Parathyroid adenoma (tissue), 2 donors: ENCODE data around the gene EPAS1.

Experiments used
- H2AFZ ChIP-seq: fragments of 300-600 bp; sonication (generic); one replicate; pipeline ENCODE4 v1.7.0; 2017; ENCODE audit warnings: antibody characterized with exemption, mild to moderate bottlenecking
- H3K27ac ChIP-seq: fragments of 300-600 bp; sonication (generic); one replicate; pipeline ENCODE4 v1.7.0; 2017
- H3K27me3 ChIP-seq: fragments of 300-600 bp; sonication (generic); one replicate; pipeline ENCODE4 v1.7.0; 2017; ENCODE audit warnings: low read length; ENCODE audit not compliant: control insufficient read depth, insufficient read depth
- H3K36me3 ChIP-seq: fragments of 300-600 bp; sonication (generic); one replicate; pipeline ENCODE4 v1.7.0; 2017; ENCODE audit warnings: low read length; ENCODE audit not compliant: control insufficient read depth, insufficient read depth
- H3K4me1 ChIP-seq: fragments of 300-600 bp; sonication (generic); one replicate; pipeline ENCODE4 v1.7.0; 2017; ENCODE audit warnings: control low read depth
- H3K4me2 ChIP-seq: fragments of 300-600 bp; sonication (generic); one replicate; pipeline ENCODE4 v1.7.0; 2017; ENCODE audit warnings: low read length
- H3K4me3 ChIP-seq: fragments of 300-600 bp; sonication (generic); one replicate; pipeline ENCODE4 v1.7.0; 2017; ENCODE audit warnings: low read depth, low read length
- H3K79me2 ChIP-seq: fragments of 300-600 bp; sonication (generic); one replicate; pipeline ENCODE4 v1.7.0; 2017; ENCODE audit warnings: control low read depth
- H3K9ac ChIP-seq: fragments of 300-600 bp; sonication (generic); one replicate; pipeline ENCODE4 v1.7.0; 2017; ENCODE audit warnings: mild to moderate bottlenecking
- H3K9me3 ChIP-seq: fragments of 300-600 bp; sonication (generic); one replicate; pipeline ENCODE4 v1.7.0; 2017; ENCODE audit warnings: low read length; ENCODE audit not compliant: control insufficient read depth
- CTCF ChIP-seq: fragments of 300-600 bp; sonication (generic); IDR thresholded peaks from one replicate; pipeline ENCODE4 v1.7.0; 2017; ENCODE audit warnings: antibody characterized with exemption, mild to moderate bottlenecking
- donor health status: primary hyperparathyroidism.

Gene EPAS1

GRCh38 chr2:46309052-46309953 lies 12.1 kb downstream of the EPAS1 start:
- Histone ChIP-seq H3K9ac (no peak overlapping the region), H3K79me2 (peaks cover 43% of the 10 kb centered on the region), H3K4me2 (no peak overlapping the region), H3K27ac (no peak overlapping the region), H3K4me3 (no peak overlapping the region), H3K9me3 (no peaks in the 10 kb centered on the region), H3K36me3 (no peaks in the 10 kb centered on the region), H2AFZ (no peak overlapping the region), H3K27me3 (no peaks in the 10 kb centered on the region), H3K4me1 (peaks cover 29% of the 10 kb centered on the region)
- TF ChIP-seq CTCF = no peak

GRCh38 chr2:46310446-46310845 lies 13.2 kb downstream of the EPAS1 start:
- Histone ChIP-seq H3K9ac (no peak overlapping the region), H2AFZ (no peak overlapping the region)
- no peak for TF ChIP-seq CTCF

GRCh38 chr2:46311651-46312223 lies 14.5 kb downstream of the EPAS1 start:
- peaks cover 35% of the 10 kb centered on the region for H3K4me1 ChIP-seq
- H3K9ac ChIP-seq = no peak overlapping the region
- H3K4me2 ChIP-seq = no peak overlapping the region

More at GRCh38 chr2:46310446-46310845, 13.2 kb downstream of the EPAS1 start:
- H3K36me3 ChIP-seq = no peaks in the 10 kb centered on the region
- peaks cover 38% of the 10 kb centered on the region for H3K4me1 ChIP-seq
- H3K9me3 ChIP-seq = no peaks in the 10 kb centered on the region
- H3K27ac ChIP-seq = no peak overlapping the region
- no peaks in the 10 kb centered on the region for H3K27me3 ChIP-seq
- H3K4me3 ChIP-seq = no peak overlapping the region
- H3K4me2 ChIP-seq = no peak overlapping the region
- H3K79me2 ChIP-seq = peaks cover 36% of the 10 kb centered on the region

GRCh38 chr2:46313063-46313462 lies 15.9 kb downstream of the EPAS1 start:
- H3K79me2 ChIP-seq = peaks cover 17% of the 10 kb centered on the region
- TF ChIP-seq CTCF = no peak
- H3K27ac ChIP-seq = no peak overlapping the region

More at GRCh38 chr2:46311651-46312223, 14.5 kb downstream of the EPAS1 start:
- H2AFZ ChIP-seq = no peak overlapping the region
- no peak overlapping the region for H3K4me3 ChIP-seq
- H3K9me3 ChIP-seq = no peaks in the 10 kb centered on the region
- no peak for TF ChIP-seq CTCF
- H3K27me3 ChIP-seq = no peaks in the 10 kb centered on the region
- H3K36me3 ChIP-seq = no peaks in the 10 kb centered on the region
- peaks cover 29% of the 10 kb centered on the region for H3K79me2 ChIP-seq
- no peak overlapping the region for H3K27ac ChIP-seq

More at GRCh38 chr2:46313063-46313462, 15.9 kb downstream of the EPAS1 start:
- H3K4me3 ChIP-seq = no peak overlapping the region
- no peak overlapping the region for H3K4me2 ChIP-seq
- H3K9me3 ChIP-seq = no peaks in the 10 kb centered on the region
- peaks cover 27% of the 10 kb centered on the region for H3K4me1 ChIP-seq
- no peak overlapping the region for H2AFZ ChIP-seq
- H3K9ac ChIP-seq = no peak overlapping the region
- no peaks in the 10 kb centered on the region for H3K36me3 ChIP-seq
- H3K27me3 ChIP-seq = no peaks in the 10 kb centered on the region
